Measurements from ENCODE around the gene TP53. TPM values are rescaled to one million over a fixed set of nuclear protein-coding genes. Genes with fewer than 3 reads are reported as not detected.

TP53 gene
- total and polyA plus RNA-seq, 2 of the 4 experiments (the other 2 are of a cell fraction) = 31.2 to 48.5 TPM

DNA sequence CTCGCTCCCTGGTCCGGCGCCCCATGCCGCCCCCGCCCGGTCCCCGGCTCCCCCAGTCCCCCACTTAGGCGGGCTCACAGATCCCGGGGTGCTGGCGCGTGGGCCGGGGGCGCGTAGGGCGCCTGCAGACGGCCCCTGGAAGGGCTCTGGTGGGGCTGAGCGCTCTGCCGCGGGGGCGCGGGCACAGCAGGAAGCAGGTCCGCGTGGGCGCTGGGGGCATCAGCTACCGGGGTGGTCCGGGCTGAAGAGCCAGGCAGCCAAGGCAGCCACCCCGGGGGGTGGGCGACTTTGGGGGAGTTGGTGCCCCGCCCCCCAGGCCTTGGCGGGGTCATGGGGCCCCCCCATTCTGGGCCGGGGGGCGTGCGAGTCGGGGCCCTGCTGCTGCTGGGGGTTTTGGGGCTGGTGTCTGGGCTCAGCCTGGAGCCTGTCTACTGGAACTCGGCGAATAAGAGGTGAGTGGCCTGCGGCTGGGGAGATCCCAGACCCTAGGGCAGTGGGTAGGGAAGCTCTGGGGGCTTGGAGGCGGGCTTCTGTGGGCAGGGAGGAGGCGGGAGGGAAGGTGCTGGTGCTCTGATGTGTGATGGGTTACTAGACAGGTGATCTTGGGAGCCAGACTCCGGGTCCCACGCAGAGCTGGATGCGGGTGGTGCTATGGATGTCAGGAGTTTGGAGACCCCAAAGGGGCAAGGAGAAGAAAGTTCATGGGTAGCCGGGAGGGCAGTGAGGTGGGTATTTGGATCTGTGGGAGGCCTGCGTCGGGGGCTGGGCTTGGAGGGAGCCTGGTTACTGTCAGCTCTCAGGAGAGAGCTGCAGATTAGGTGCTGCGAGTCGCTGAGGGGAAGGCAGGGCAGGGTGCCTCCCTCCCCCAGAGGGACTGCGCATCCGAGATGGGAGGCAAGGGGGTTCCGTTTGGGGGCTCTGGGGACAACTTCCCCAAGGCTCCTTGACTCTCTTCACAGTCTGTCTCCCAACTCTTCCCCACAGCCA, 18.3 kb upstream of the TP53 start (continued):
- TF ChIP-seq, protein P1, sequence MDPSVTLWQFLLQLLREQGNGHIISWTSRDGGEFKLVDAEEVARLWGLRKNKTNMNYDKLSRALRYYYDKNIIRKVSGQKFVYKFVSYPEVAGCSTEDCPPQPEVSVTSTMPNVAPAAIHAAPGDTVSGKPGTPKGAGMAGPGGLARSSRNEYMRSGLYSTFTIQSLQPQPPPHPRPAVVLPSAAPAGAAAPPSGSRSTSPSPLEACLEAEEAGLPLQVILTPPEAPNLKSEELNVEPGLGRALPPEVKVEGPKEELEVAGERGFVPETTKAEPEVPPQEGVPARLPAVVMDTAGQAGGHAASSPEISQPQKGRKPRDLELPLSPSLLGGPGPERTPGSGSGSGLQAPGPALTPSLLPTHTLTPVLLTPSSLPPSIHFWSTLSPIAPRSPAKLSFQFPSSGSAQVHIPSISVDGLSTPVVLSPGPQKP (IDR thresholded peaks at IDR 0.05; ENCODE audit: borderline replicate concordance, low read depth, low read length) = no peak
- TF ChIP-seq CEBPB (IDR thresholded peaks at IDR 0.05; ENCODE audit: low read depth, low read length) = no peak
